Islet precursor cell (in vitro differentiated cells): ENCODE data around the gene IGF2.

ENCODE experiments used
- DNase-seq: peaks from one replicate; pipeline ENCODE4 v3.0.0-alpha.2; 2018

The IGF2 gene

DNA sequence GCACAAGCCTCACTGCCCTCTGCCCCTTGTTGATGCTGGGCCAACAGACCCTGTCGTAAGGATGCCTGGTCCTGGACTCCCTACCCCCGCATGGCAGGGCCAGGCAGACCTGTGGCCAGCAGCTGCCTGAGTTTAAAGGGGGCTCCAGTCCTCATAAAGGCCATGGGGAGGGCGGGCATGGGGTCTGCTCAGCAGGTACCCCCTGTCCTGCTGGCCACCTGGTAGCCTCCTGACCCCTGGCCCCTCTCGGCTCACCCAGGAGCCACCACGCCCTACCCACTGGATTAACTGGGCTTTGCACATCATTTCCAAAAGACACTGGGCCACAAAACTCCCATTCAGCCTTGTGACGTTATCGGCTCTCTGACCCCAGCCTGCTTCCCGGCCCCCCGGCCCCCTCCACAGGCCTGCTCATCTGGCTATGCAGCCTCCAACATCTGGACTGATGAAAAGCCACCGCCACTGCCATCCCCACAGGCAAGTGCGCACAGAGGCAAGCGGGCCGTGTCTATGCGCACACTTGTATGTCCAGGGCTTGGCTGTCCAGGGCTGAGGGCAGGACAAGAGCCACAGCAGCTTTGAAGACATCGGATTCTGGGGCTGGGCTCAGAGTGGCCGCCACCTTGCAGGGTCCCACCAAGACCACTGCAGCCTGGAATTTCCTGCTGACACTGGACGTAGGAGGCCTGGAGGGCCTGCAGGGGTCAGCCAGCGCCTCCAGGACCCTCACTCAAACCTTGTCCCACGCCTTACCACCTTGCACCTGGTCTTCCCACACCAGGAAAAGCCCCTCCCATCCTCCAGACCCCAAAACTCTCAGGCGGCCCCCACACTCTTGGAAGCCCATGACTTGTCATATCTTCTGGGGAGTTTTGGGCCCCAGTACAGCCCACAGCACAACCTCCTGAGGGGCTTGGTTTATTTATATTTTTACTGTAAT is 48.7 kb downstream of the IGF2 start:
- peak; percentile 52 for DNase-seq

DNA sequence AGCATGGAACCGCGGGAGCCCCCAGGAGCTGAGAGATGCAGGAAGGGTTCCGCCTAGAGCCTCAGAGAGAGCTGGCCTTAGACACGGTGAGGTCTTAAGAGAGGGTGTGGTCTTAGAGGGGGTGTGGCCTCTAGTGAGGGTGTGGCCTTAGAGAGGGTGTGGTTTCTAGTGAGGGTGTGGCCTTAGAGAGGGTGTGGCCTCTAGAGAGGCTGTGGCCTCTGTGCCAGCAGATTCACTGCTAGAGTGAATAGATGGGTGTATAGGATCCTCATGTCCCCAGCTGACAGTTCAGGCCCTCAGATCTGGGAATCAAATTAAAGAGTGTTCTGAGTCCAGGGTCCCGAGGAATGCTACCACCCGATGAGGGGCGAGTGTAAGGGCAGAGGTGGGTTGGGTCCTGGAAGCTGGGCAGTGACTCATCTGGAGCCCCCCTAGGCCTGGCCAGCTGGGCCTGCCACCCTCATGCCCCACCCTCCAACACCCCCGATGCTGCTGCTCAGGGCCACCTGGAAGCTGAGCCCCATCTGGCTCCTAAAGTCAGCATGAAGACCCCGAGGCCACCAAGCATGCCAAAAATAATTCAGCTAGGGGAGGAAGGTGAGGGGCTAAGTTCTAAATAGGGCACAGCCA is 49.5 kb downstream of the IGF2 start:
- peak; percentile 61 for DNase-seq

- peak; percentile 52 for DNase-seq
Measured at GRCh38 chr11:2088746-2089535, 50.2 kb downstream of the IGF2 start.

GRCh38 chr11:2088284-2088683 is 50.9 kb downstream of the IGF2 start:
- no peak for DNase-seq

GRCh38 chr11:2086239-2087040 is 52.7 kb downstream of the IGF2 start:
- DNase-seq, result no peak

- DNase-seq, result no peak
Measured at GRCh38 chr11:2085251-2086066, 53.7 kb downstream of the IGF2 start.

DNA sequence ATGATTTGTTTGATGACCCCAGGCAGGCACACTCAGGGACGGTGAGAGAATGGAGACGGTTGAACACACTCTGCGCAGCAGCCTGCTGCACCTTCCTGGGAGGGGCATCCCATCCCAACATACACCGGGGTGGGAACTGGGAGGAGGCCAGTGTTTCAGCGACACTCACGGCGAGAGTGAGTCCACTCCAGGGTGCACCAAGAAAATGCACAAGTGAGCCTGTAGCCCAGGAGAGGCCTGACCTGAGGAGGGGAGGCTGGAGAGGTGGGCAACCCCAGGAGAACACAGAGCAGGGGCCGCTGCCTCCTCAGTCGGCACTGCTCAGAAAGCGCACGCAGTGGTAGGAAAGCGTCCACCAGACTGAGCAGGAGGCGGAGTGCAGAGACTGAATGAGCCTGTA is 54.5 kb downstream of the IGF2 start:
- DNase-seq, result peak; percentile 38
